ENCODE results near the gene MVP.
A peak's percentile ranks its signal among the peaks of the same experiment; 100 is the strongest.

MVP gene

GRCh38 chr16:29805232-29806098, 14.8 kb upstream of the MVP start:
- no peaks in the 10 kb centered on the region for H3K27me3 ChIP-seq (ENCODE audit: control insufficient read depth, insufficient read depth, low read length)
- DNase-seq (ENCODE audit: low read depth, low spot score): no peak
- no CpG with 5 or more reads among the region's 103 CpGs for WGBS (ENCODE audit: insufficient coverage, insufficient read length)
- peak overlapping the region; percentile 53; the same call in 1 of the 2 replicates for H3K4me3 ChIP-seq (ENCODE audit: low read length)
- peaks cover 8% of the 10 kb centered on the region for H3K4me1 ChIP-seq (ENCODE audit: control insufficient read depth, insufficient read depth, low read length)
- H3K9me3 ChIP-seq (ENCODE audit: control insufficient read depth, insufficient read depth, low read length): no peaks in the 10 kb centered on the region
- peaks cover 25% of the 10 kb centered on the region for H3K36me3 ChIP-seq (ENCODE audit: control insufficient read depth, insufficient read depth, low read length)
- no peak overlapping the region for H3K27ac ChIP-seq (ENCODE audit: low read length)

DNA sequence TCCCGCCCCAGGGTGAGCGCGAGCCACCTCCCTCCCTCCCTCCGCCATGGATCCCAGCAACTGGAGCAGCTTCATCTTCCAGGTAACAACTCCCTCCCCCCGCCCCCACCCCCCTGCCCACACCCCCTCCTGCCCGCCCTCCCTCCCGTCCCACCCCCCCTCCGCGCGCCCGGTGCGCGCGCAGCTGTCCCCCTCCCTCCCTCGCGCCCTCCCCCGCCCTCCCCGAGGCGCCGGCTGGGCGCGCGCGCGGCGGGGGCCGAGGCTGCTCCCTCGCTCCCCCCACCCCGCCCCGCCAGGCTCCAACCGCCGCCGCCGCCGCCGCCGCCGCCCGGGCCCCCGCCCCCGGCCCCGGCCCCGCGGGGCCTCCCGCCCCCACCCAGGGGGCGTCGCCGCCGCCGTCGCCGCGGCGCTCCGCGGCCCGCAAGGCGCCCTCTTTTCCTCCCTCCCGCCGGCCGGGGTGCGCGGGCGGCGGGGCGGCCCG, 14.1 kb upstream of the MVP start, which contains the start of gene MAZ:
Gene MAZ, plus strand, starts transcription at position 431 of the 481 bp plus-strand sequence. CDS start 173 bp downstream, outside the sequence.
- no peaks in the 10 kb centered on the region for H3K9me3 ChIP-seq (ENCODE audit: control insufficient read depth, insufficient read depth, low read length)
- no peaks in the 10 kb centered on the region for H3K27me3 ChIP-seq (ENCODE audit: control insufficient read depth, insufficient read depth, low read length)
- no CpG with 5 or more reads among the region's 67 CpGs for WGBS (ENCODE audit: insufficient coverage, insufficient read length)
- no peak within 1 kb of the TSS for H3K27ac ChIP-seq (ENCODE audit: low read length)
- peak within 1 kb of the TSS; percentile 53 for H3K4me3 ChIP-seq (ENCODE audit: low read length)
- H3K36me3 ChIP-seq (ENCODE audit: control insufficient read depth, insufficient read depth, low read length): peaks cover 21% of the 10 kb centered on the region
- H3K4me1 ChIP-seq (ENCODE audit: control insufficient read depth, insufficient read depth, low read length): peaks cover 8% of the 10 kb centered on the region
- DNase-seq (ENCODE audit: low read depth, low spot score): no peak

DNA sequence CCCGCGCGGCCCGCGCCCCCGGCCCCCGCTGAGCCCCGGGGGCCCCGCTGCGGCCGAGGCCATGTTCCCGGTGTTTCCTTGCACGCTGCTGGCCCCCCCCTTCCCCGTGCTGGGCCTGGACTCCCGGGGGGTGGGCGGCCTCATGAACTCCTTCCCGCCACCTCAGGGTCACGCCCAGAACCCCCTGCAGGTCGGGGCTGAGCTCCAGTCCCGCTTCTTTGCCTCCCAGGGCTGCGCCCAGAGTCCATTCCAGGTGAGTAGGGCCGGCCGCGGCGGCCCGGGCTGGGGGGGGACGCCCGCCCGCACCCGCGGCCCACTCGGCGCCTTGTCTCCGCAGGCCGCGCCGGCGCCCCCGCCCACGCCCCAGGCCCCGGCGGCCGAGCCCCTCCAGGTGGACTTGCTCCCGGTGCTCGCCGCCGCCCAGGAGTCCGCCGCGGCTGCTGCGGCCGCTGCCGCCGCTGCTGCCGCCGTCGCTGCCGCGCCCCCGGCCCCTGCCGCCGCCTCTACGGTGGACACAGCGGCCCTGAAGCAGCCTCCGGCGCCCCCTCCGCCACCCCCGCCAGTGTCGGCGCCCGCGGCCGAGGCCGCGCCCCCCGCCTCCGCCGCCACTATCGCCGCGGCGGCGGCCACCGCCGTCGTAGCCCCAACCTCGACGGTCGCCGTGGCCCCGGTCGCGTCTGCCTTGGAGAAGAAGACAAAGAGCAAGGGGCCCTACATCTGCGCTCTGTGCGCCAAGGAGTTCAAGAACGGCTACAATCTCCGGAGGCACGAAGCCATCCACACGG, 13.4 kb upstream of the MVP start:
- H3K27ac ChIP-seq (ENCODE audit: low read length): no peak overlapping the region
- DNase-seq (ENCODE audit: low read depth, low spot score): no peak
- H3K4me3 ChIP-seq (ENCODE audit: low read length): peak overlapping the region; percentile 50
- H3K27me3 ChIP-seq (ENCODE audit: control insufficient read depth, insufficient read depth, low read length): no peaks in the 10 kb centered on the region
- no CpG with 5 or more reads among the region's 99 CpGs for WGBS (ENCODE audit: insufficient coverage, insufficient read length)
- peaks cover 8% of the 10 kb centered on the region for H3K4me1 ChIP-seq (ENCODE audit: control insufficient read depth, insufficient read depth, low read length)
- H3K9me3 ChIP-seq (ENCODE audit: control insufficient read depth, insufficient read depth, low read length): no peaks in the 10 kb centered on the region
- H3K36me3 ChIP-seq (ENCODE audit: control insufficient read depth, insufficient read depth, low read length): peaks cover 16% of the 10 kb centered on the region

DNA sequence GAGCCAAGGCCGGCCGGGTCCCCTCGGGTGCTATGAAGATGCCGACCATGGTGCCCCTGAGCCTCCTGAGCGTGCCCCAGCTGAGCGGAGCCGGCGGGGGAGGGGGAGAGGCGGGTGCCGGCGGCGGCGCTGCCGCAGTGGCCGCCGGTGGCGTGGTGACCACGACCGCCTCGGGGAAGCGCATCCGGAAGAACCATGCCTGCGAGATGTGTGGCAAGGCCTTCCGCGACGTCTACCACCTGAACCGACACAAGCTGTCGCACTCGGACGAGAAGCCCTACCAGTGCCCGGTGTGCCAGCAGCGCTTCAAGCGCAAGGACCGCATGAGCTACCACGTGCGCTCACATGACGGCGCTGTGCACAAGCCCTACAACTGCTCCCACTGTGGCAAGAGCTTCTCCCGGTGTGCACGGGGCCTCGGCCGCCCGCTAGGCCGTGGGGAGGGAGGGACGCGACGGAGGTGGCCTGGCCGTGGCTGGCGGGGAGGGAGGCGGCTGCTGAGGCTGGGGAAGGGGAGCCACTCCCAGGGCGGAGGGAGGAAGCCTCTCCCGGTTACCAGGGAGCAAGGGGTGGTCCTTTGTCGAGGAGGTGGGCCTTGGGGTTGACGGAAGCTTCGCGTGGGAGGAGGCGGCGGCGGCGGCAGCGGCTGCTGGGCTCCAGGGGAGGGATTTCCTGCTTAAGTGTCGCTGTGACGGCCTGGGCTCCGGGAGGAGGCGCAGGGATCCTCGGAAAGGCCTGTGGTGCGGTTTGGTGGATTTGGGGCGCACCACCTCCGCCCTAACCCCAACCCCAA, 12.6 kb upstream of the MVP start:
- H3K36me3 ChIP-seq (ENCODE audit: control insufficient read depth, insufficient read depth, low read length): peaks cover 16% of the 10 kb centered on the region
- no CpG with 5 or more reads among the region's 69 CpGs for WGBS (ENCODE audit: insufficient coverage, insufficient read length)

GRCh38 chr16:29808219-29808900, 11.9 kb upstream of the MVP start:
- H3K9me3 ChIP-seq (ENCODE audit: control insufficient read depth, insufficient read depth, low read length): no peaks in the 10 kb centered on the region
- no peak overlapping the region for H3K27ac ChIP-seq (ENCODE audit: low read length)
- peaks cover 16% of the 10 kb centered on the region for H3K36me3 ChIP-seq (ENCODE audit: control insufficient read depth, insufficient read depth, low read length)
- peak overlapping the region; percentile 50; the same call in 1 of the 2 replicates for H3K4me3 ChIP-seq (ENCODE audit: low read length)
- DNase-seq (ENCODE audit: low read depth, low spot score): no peak
- WGBS (ENCODE audit: insufficient coverage, insufficient read length): no CpG with 5 or more reads among the region's 25 CpGs
- peaks cover 10% of the 10 kb centered on the region for H3K4me1 ChIP-seq (ENCODE audit: control insufficient read depth, insufficient read depth, low read length)
- H3K27me3 ChIP-seq (ENCODE audit: control insufficient read depth, insufficient read depth, low read length): no peaks in the 10 kb centered on the region

More for the DNA sequence above, 12.6 kb upstream of the MVP start:
- Histone ChIP-seq H3K9me3 (ENCODE audit: control insufficient read depth, insufficient read depth, low read length) (no peaks in the 10 kb centered on the region), H3K27me3 (ENCODE audit: control insufficient read depth, insufficient read depth, low read length) (no peaks in the 10 kb centered on the region), H3K4me3 (ENCODE audit: low read length) (peak overlapping the region; percentile 50), H3K4me1 (ENCODE audit: control insufficient read depth, insufficient read depth, low read length) (peaks cover 8% of the 10 kb centered on the region), H3K27ac (ENCODE audit: low read length) (no peak overlapping the region)
- no peak for DNase-seq (ENCODE audit: low read depth, low spot score)

DNA sequence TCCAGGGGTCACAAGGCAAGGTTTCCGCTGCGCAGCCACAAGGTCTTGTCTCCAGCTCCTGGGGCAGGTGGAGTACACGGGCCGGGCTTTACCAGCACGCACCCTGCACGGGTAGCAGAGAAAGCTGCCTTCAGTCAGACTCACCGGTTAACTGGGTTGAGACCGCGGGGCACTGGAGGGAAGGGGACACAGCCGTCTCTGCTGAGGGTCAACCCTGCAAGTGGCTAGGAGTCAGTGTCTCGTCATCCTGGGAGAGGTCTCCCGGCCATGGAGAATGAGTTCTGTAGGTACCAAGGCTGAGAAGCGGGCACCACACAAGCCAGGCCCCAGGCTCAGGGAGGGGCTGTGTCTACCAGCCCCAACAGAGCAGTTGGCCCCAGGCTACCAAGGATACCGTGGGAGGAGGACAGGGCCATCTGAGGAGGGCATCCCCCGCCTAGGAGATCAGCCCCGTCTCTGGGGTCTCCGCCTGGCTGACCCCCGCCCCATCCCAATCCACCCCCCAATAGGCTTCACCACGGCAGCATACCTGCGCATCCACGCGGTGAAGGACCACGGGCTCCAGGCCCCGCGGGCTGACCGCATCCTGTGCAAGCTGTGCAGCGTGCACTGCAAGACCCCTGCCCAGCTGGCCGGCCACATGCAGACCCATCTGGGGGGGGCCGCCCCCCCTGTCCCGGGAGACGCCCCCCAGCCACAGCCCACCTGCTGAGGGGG, 11.1 kb upstream of the MVP start:
- Histone ChIP-seq H3K27me3 (ENCODE audit: control insufficient read depth, insufficient read depth, low read length) (no peaks in the 10 kb centered on the region), H3K9me3 (ENCODE audit: control insufficient read depth, insufficient read depth, low read length) (no peaks in the 10 kb centered on the region), H3K4me3 (ENCODE audit: low read length) (no peak overlapping the region), H3K36me3 (ENCODE audit: control insufficient read depth, insufficient read depth, low read length) (peaks cover 16% of the 10 kb centered on the region), H3K27ac (ENCODE audit: low read length) (no peak overlapping the region), H3K4me1 (ENCODE audit: control insufficient read depth, insufficient read depth, low read length) (peaks cover 14% of the 10 kb centered on the region)
- WGBS (ENCODE audit: insufficient coverage, insufficient read length): no CpG with 5 or more reads among the region's 31 CpGs
- DNase-seq (ENCODE audit: low read depth, low spot score): no peak

GRCh38 chr16:29809850-29810698, 10.2 kb upstream of the MVP start:
- no peak for DNase-seq (ENCODE audit: low read depth, low spot score)
- no CpG with 5 or more reads among the region's 23 CpGs for WGBS (ENCODE audit: insufficient coverage, insufficient read length)
- no peaks in the 10 kb centered on the region for H3K9me3 ChIP-seq (ENCODE audit: control insufficient read depth, insufficient read depth, low read length)
- H3K4me1 ChIP-seq (ENCODE audit: control insufficient read depth, insufficient read depth, low read length): peaks cover 18% of the 10 kb centered on the region
- H3K36me3 ChIP-seq (ENCODE audit: control insufficient read depth, insufficient read depth, low read length): peaks cover 16% of the 10 kb centered on the region
- no peak overlapping the region for H3K27ac ChIP-seq (ENCODE audit: low read length)
- H3K4me3 ChIP-seq (ENCODE audit: low read length): no peak overlapping the region
- H3K27me3 ChIP-seq (ENCODE audit: control insufficient read depth, insufficient read depth, low read length): no peaks in the 10 kb centered on the region

DNA sequence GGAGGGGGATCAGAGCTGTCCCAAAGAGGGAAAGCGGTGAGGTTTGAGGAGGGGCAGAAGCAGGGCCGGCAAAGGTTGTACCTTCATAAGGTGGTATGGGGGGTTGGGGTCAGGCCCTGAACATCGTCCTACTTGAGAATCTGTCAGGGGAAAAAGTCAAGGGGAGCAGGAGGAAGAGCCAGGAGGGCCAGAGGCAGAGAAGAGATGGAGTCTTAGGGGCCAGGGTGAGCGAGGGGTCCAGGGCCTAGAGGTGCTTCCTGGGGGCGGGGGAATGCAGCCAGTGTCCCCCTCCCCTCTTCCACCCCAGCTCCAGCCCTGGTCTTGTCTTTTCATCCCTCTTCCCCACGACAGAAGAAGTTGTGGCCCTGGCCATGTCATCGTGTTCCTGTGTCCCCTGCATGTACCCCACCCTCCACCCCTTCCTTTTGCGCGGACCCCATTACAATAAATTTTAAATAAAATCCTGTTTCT, 9.5 kb upstream of the MVP start:
- WGBS (ENCODE audit: insufficient coverage, insufficient read length): no CpG with 5 or more reads among the region's 9 CpGs
- Histone ChIP-seq H3K4me1 (ENCODE audit: control insufficient read depth, insufficient read depth, low read length) (peaks cover 18% of the 10 kb centered on the region), H3K4me3 (ENCODE audit: low read length) (no peak overlapping the region), H3K27me3 (ENCODE audit: control insufficient read depth, insufficient read depth, low read length) (no peaks in the 10 kb centered on the region), H3K9me3 (ENCODE audit: control insufficient read depth, insufficient read depth, low read length) (no peaks in the 10 kb centered on the region), H3K27ac (ENCODE audit: low read length) (no peak overlapping the region), H3K36me3 (ENCODE audit: control insufficient read depth, insufficient read depth, low read length) (peaks cover 16% of the 10 kb centered on the region)
- no peak for DNase-seq (ENCODE audit: low read depth, low spot score)
